ENCODE results near the gene FAM221A.
"Not testable (repeated sequence)": the region's sequence is repeated elsewhere in the genome, so short reads cannot be mapped to it uniquely, and the experiment has no call there.

The FAM221A gene

GRCh38 chr7:23709081-23709750 lies 29.2 kb downstream of the FAM221A start:
- no peak for DNase-seq

GRCh38 chr7:23710000-23710399 lies 30.0 kb downstream of the FAM221A start, which contains the start of gene STK31:
TSS of gene STK31 (plus strand) at chr7:23710219. CDS start at chr7:23710286, 67 bp downstream.
- no peak for DNase-seq

- DNase-seq = peak in 3 of 6 experiments; percentile 14 to 57 (median 41)
These were observed 32.6 kb downstream of the FAM221A start for GRCh38 chr7:23712368-23713284.

GRCh38 chr7:23713285-23714149 lies 33.5 kb downstream of the FAM221A start:
- no peak for DNase-seq

- DNase-seq = no peak
These were observed 34.1 kb downstream of the FAM221A start for GRCh38 chr7:23714150-23714464.

- no peak for DNase-seq
These were observed 34.6 kb downstream of the FAM221A start for GRCh38 chr7:23714579-23714978.

- no peak for DNase-seq
These were observed 35.1 kb downstream of the FAM221A start for GRCh38 chr7:23715099-23715498.

GRCh38 chr7:23717788-23718187 lies 37.8 kb downstream of the FAM221A start:
- DNase-seq = no peak

GRCh38 chr7:23721456-23721855 lies 41.5 kb downstream of the FAM221A start:
- no peak for DNase-seq

- not testable (repeated sequence) for DNase-seq
These were observed 42.7 kb downstream of the FAM221A start for GRCh38 chr7:23722587-23723216.

GRCh38 chr7:23724113-23724512 lies 44.1 kb downstream of the FAM221A start:
- DNase-seq = not testable (repeated sequence)

GRCh38 chr7:23742051-23742450 lies 62.1 kb downstream of the FAM221A start:
- no peak for DNase-seq

- DNase-seq = no peak
These were observed 63.2 kb downstream of the FAM221A start for GRCh38 chr7:23743226-23743625.

- DNase-seq = no peak
These were observed 66.6 kb downstream of the FAM221A start for GRCh38 chr7:23746629-23747028.

GRCh38 chr7:23751852-23752251 lies 71.9 kb downstream of the FAM221A start:
- DNase-seq = no peak
